ENCODE data around the gene DUS2. TPM values are rescaled to one million over a fixed set of nuclear protein-coding genes. Genes with fewer than 3 reads are reported as not detected.

DUS2 gene
- total and polyA plus RNA-seq, 2 of the 8 experiments (the other 6 are each of a cell fraction or from before 2014, with no cell fraction given), result 17.2 to 27.0 TPM

- Histone ChIP-seq H3K79me1 (ENCODE audit: low read depth, low read length) (no peaks in the 10 kb centered on the region), H3K27ac (ENCODE audit: low read depth, low read length) (no peak overlapping the region), H3K4me2 (ENCODE audit: insufficient read depth in 1 of 2, low read depth in 2 of 2, low read length in 2 of 2) (no peak overlapping the region), H2BK12ac (ENCODE audit: low read depth, low read length) (no peak overlapping the region; the same call in 1 of the 2 replicates), H3K4me1 (replicated peaks in 1 of 4; ENCODE audit: control insufficient read depth in 3 of 4, insufficient read depth in 4 of 4, low read length in 3 of 4) (peaks cover 0 to 4% (median 0%) of the 10 kb centered on the region in 4 experiments; a peak in 3 of 7 replicates), H3K14ac (ENCODE audit: insufficient read length) (no peak overlapping the region), H2AFZ (ENCODE audit: low read length) (no peak overlapping the region), H3K79me2 (ENCODE audit: control insufficient read depth in 1 of 2, insufficient read depth in 2 of 2, low read length in 2 of 2) (no peaks in the 10 kb centered on the region), H3K9me3 (ENCODE audit: insufficient read depth in 2 of 2, low read depth in 1 of 2, low read length in 1 of 2) (no peaks in the 10 kb centered on the region; a peak in 1 of 4 replicates), H3K23me2 (ENCODE audit: low read depth, low read length) (no peaks in the 10 kb centered on the region), H4K20me1 (replicated peaks in 1 of 2; ENCODE audit: control insufficient read depth in 1 of 2, insufficient read depth in 2 of 2, low read length in 2 of 2) (no peaks in the 10 kb centered on the region), H2BK15ac (ENCODE audit: low read length) (no peak overlapping the region), H2AK5ac (ENCODE audit: low read depth, low read length) (no peak overlapping the region), H3K27me3 (replicated peaks in 1 of 4; ENCODE audit: control insufficient read depth in 3 of 4, extremely low read depth in 1 of 4, insufficient read depth in 3 of 4, low read length in 3 of 4) (peaks cover 0 to 2% (median 0%) of the 10 kb centered on the region in 4 experiments; a peak in 2 of 7 replicates), H3K9ac (replicated peaks in 1 of 4; ENCODE audit: extremely low read depth in 1 of 4, low read depth in 3 of 4, low read length in 3 of 4) (no peak overlapping the region), H3K56ac (replicated peaks; ENCODE audit: insufficient read length, low read depth, low read length) (no peak overlapping the region), H2BK120ac (replicated peaks; ENCODE audit: low read depth, low read length) (no peak overlapping the region), H4K5ac (ENCODE audit: insufficient read length, low read depth, low read length) (no peak overlapping the region), H3K18ac (ENCODE audit: extremely low read depth, low read length) (no peak overlapping the region), H3K4ac (replicated peaks; ENCODE audit: insufficient read length, low read depth, low read length) (no peak overlapping the region), H3K36me3 (ENCODE audit: control insufficient read depth in 2 of 4, insufficient read depth in 4 of 4, low read length in 3 of 4) (no peaks in the 10 kb centered on the region; a peak in 1 of 8 replicates), H2BK20ac (ENCODE audit: low read length) (no peak overlapping the region), H3K23ac (ENCODE audit: insufficient read length) (no peak overlapping the region), H3K4me3 (ENCODE audit: extremely low read depth in 1 of 4, insufficient read depth in 2 of 4, low read depth in 3 of 4, low read length in 4 of 4) (no peak overlapping the region), H4K91ac (replicated peaks; ENCODE audit: insufficient read length, low read length) (no peak overlapping the region), H4K8ac (ENCODE audit: extremely low read depth, insufficient read depth, low read length) (no peak overlapping the region), H2BK5ac (ENCODE audit: low read depth, low read length) (no peak overlapping the region)
- no peak for DNase-seq (ENCODE audit: low read depth in 1 of 2, low spot score in 2 of 2)
- CTCF ChIA-PET (ENCODE audit: partially characterized antibody), result interaction anchor here (0.6 to 2.7 kb wide), 5 partner anchors 8 to 64 kb away, joined by 3 to 10 read pairs (median 3); no protein-coding TSS in a partner anchor
- no peak for FAIRE-seq
- WGBS, 2 experiments (ENCODE audit: extremely low coverage in 1 of 2, insufficient coverage in 1 of 2, insufficient read length in 1 of 2, insufficient replicate concordance in 2 of 2, low coverage in 1 of 2, low lambda C conversion rate in 2 of 2, missing lambda C conversion rate in 1 of 2), result 92% methylated on average over 5 of the region's 5 CpGs; no CpG with 5 or more reads in 1 of the 2 experiments
- POLR2A ChIA-PET (ENCODE audit: partially characterized antibody), result interaction anchor here (1.4 to 1.8 kb wide), 2 partner anchors 10 to 108 kb away, joined by 5 read pairs; partner anchors contain the start of gene NFATC3
- TF ChIP-seq CBX8 (IDR thresholded peaks at IDR 0.05; ENCODE audit: borderline replicate concordance, low read depth, low read length) (no peak), RFX5 (IDR thresholded peaks at IDR 0.05; ENCODE audit: borderline replicate concordance, low read depth, low read length) (no peak), TCF12 (IDR thresholded peaks at IDR 0.05; ENCODE audit: low read depth, low read length) (no peak), CTBP2 (IDR thresholded peaks at IDR 0.05; ENCODE audit: borderline replicate concordance, insufficient read depth, insufficient read length, low read length) (no peak), GTF2F1 (IDR thresholded peaks at IDR 0.05; ENCODE audit: borderline replicate concordance, low read depth, low read length) (no peak), ATF2 (IDR thresholded peaks at IDR 0.05; ENCODE audit: low read length) (no peak), E2F6 (IDR thresholded peaks at IDR 0.05) (no peak), CHD1 (IDR thresholded peaks at IDR 0.05; ENCODE audit: low read depth, low read length) (no peak), KDM5A (IDR thresholded peaks at IDR 0.05; ENCODE audit: low read length) (no peak), SIN3A (conservative IDR thresholded peaks at IDR 0.05 in 1 of 2, IDR thresholded peaks at IDR 0.05 in 1 of 2; ENCODE audit: low read depth in 1 of 2, low read length in 2 of 2) (no peak), KDM1A (IDR thresholded peaks at IDR 0.05; ENCODE audit: borderline replicate concordance, low read length) (no peak)
These were observed 46.1 kb upstream of the DUS2 start for GRCh38 chr16:67977005-67977404.

Measured in H1 (cell line).